Myometrial cell (primary cell): ENCODE measurements around the gene LHX8. TPM values are rescaled to one million over a fixed set of nuclear protein-coding genes. Genes with fewer than 3 reads are reported as not detected.

Experiments
- total RNA-seq: library from RNA; depleted of rRNA; stranded (reverse); fragments of >200 nt; gene quantifications from 2 replicates; pipeline ENCODE4 v1.2.3, GENCODE V29; 2015

LHX8 gene
- total RNA-seq = not detected in 2 replicates

GRCh38 chr1:75133750-75134646, at the start of gene LHX8:
Gene LHX8 (plus strand): TSS chr1:75134388. CDS start chr1:75136615, 2,227 bp downstream.

